ENCODE results near the gene VASH1.

DNA sequence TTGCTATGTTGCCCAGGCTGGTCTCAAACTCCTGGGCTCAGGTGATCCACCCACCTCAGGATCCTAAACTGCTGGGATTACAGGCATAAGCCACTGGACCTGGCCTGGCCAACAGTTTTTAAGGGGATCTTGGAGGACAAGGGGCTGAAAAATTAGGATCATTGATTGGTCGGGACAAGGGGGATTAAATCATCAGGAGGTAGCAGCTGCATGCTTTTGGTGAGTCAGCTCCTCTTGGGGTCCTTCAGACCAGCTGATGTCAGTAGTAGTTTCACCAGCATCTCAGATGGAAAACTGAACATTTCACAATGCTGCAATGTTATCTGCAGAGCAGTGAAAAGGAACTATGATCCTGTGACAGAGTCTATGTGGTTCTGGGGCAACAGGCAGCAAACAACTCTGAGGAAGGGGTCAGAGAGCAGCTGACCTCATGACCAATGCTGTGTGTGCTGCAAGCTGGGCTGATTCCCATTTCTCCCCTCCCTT lies 71.3 kb downstream of the VASH1 start:
- TF ChIP-seq POLR2AphosphoS5 (IDR thresholded peaks at IDR 0.05; ENCODE audit: low read depth, low read length) (no peak), POLR2A (IDR thresholded peaks at IDR 0.05; ENCODE audit: low read depth, low read length) (no peak)

All from GM12891 (cell line).